Lung (tissue), 12 donors: Measurements from ENCODE around the gene MYL5. TPM values are rescaled to one million over a fixed set of nuclear protein-coding genes. Genes with fewer than 3 reads are reported as not detected.
"Not testable (repeated sequence)": the region's sequence is repeated elsewhere in the genome, so short reads cannot be mapped to it uniquely, and the experiment has no call there.

ENCODE experiments used
- ATAC-seq: fragments of 200-7000 bp; cut with Tn5 transposase; one replicate; pipeline ENCODE4 v1.9.1; 2020; ENCODE audit warnings: moderate number of reproducible peaks; ENCODE audit not compliant: insufficient read depth, low FRiP score
- DNase-seq, 3 donors: peaks; one replicate each; pipeline ENCODE4 v3.0.0-alpha.2; 2013 to 2017
- H3K27ac ChIP-seq, 2 donors: one replicate each; pipeline ENCODE4 v1.5.1; 2013; ENCODE audit warnings: mild to moderate bottlenecking in 2 of 2, moderate library complexity in 2 of 2, control low read depth in 1 of 2, inconsistent platforms in 1 of 2, low read depth in 1 of 2, low read length in 1 of 2
- H3K27me3 ChIP-seq, 3 donors: one replicate each; pipeline ENCODE4 v1.5.1; 2013; ENCODE audit warnings: low read length in 2 of 3; ENCODE audit not compliant: control insufficient read depth in 3 of 3, insufficient read depth in 3 of 3
- H3K36me3 ChIP-seq, 4 donors: one replicate each; pipeline ENCODE4 v1.5.1; 2013; ENCODE audit warnings: low read length in 4 of 4, mild to moderate bottlenecking in 1 of 4, moderate library complexity in 1 of 4; ENCODE audit not compliant: control insufficient read depth in 4 of 4, insufficient read depth in 4 of 4
- H3K4me1 ChIP-seq, 5 donors: one replicate each; pipeline ENCODE4 v1.5.1; 2013; ENCODE audit warnings: low read length in 5 of 5, mild to moderate bottlenecking in 2 of 5, moderate library complexity in 1 of 5; ENCODE audit not compliant: control insufficient read depth in 5 of 5, insufficient read depth in 5 of 5
- H3K4me3 ChIP-seq: one replicate; pipeline ENCODE4 v1.5.1; 2013; ENCODE audit warnings: mild to moderate bottlenecking, control low read depth, moderate library complexity
- H3K9ac ChIP-seq, 2 donors: one replicate each; pipeline ENCODE4 v1.5.1; 2013; ENCODE audit warnings: low read length in 2 of 2, control low read depth in 1 of 2; ENCODE audit not compliant: insufficient read depth in 1 of 2
- H3K9me3 ChIP-seq, 4 donors: one replicate each; pipeline ENCODE4 v1.5.1; 2013; ENCODE audit warnings: low read length in 3 of 4, mild to moderate bottlenecking in 1 of 4, moderate library complexity in 1 of 4; ENCODE audit not compliant: control insufficient read depth in 4 of 4, insufficient read depth in 3 of 4
- CTCF ChIP-seq: IDR thresholded peaks from 2 replicates; pipeline ENCODE4 v1.5.1; 2012; ENCODE audit warnings: mild to moderate bottlenecking; ENCODE audit errors: control extremely low read depth, extremely low read depth
- WGBS, 2 donors: extraction: QIAGEN DNeasy Blood & Tissue Kit; methylation state at CpG; one replicate each; pipeline ENCODE4 v1.1.7; 2013; 5-methylcytosine and 5-hydroxymethylcytosine counted together
- polyA plus RNA-seq, 2 donors: library from polyadenylated mRNA; stranded (reverse); fragments of 200-250 nt; gene quantifications; one replicate each; pipeline ENCODE4 v1.2.1, GENCODE V29; 2013
- total RNA-seq, 2 donors: library from RNA; depleted of rRNA in 1 of 2; stranded (reverse); fragments of >200 nt in 1 of 2; gene quantifications; one replicate each; pipeline ENCODE4 v1.2.1, GENCODE V29; 2014 to 2021
- donor health status: control.
- donor health status: control.
- donor health status: Bipolar disorder and iron deficiency.
- donor health status: healthy.
- donor health status: DM: yes; HTN: yes; CAD: no.

MYL5 gene
- total and polyA plus RNA-seq, 4 donors: 5.6 to 20.0 (median 10.5) TPM

GRCh38 chr4:704198-704891, 30.0 kb downstream of the MYL5 start:
- no peak overlapping the region for H3K9ac ChIP-seq
- H3K4me3 ChIP-seq: no peak overlapping the region
- 95 to 96% methylated on average over 46 of the region's 46 CpGs for WGBS, 2 donors
- ATAC-seq (no peak), DNase-seq (no peak)
- H3K27ac ChIP-seq: no peak overlapping the region
- peaks cover 6 to 21% (median 11%) of the 10 kb centered on the region in 5 donors for H3K4me1 ChIP-seq
- peaks cover 0 to under 1% (median 0%) of the 10 kb centered on the region in 4 donors for H3K36me3 ChIP-seq
- H3K27me3 ChIP-seq: no peaks in the 10 kb centered on the region
- H3K9me3 ChIP-seq: no peaks in the 10 kb centered on the region
- no peak for TF ChIP-seq CTCF

- Histone ChIP-seq H3K4me1 (peaks cover 6 to 21% (median 11%) of the 10 kb centered on the region in 5 donors), H3K27me3 (no peaks in the 10 kb centered on the region), H3K36me3 (peaks cover 0 to 5% (median 0%) of the 10 kb centered on the region in 4 donors), H3K27ac (peak overlapping the region in 1 of 2 donors; percentile 89), H3K9me3 (no peaks in the 10 kb centered on the region), H3K9ac (no peak overlapping the region), H3K4me3 (peak overlapping the region; percentile 59)
- WGBS, 2 donors: 98 to 100% methylated on average over 1 of the region's 1 CpG
- DNase-seq (no peak), ATAC-seq (no peak)
- no peak for TF ChIP-seq CTCF
Measured at GRCh38 chr4:704971-705277, 30.6 kb downstream of the MYL5 start.

- ATAC-seq (peak; percentile 98), DNase-seq (peak; percentile 97 to 99 (median 98))
- H3K27me3 ChIP-seq: no peaks in the 10 kb centered on the region
- peaks cover 6 to 23% (median 11%) of the 10 kb centered on the region in 5 donors for H3K4me1 ChIP-seq
- peak within 1 kb of the TSS; percentile 89 to 90 for H3K27ac ChIP-seq
- peak within 1 kb of the TSS; percentile 70 for H3K4me3 ChIP-seq
- 2% methylated on average over 66 to 82 of the region's 82 CpGs for WGBS, 2 donors
- no peak for TF ChIP-seq CTCF
- peaks cover 0 to 5% (median 0%) of the 10 kb centered on the region in 4 donors for H3K36me3 ChIP-seq
- H3K9me3 ChIP-seq: no peaks in the 10 kb centered on the region
- peak within 1 kb of the TSS; percentile 76 to 99 for H3K9ac ChIP-seq
Measured at GRCh38 chr4:705278-706082, 31.1 kb downstream of the MYL5 start, which contains the start of gene PCGF3. TSS of gene PCGF3 (plus strand) at chr4:705832. CDS start at chr4:733681, 27,849 bp downstream.

DNA sequence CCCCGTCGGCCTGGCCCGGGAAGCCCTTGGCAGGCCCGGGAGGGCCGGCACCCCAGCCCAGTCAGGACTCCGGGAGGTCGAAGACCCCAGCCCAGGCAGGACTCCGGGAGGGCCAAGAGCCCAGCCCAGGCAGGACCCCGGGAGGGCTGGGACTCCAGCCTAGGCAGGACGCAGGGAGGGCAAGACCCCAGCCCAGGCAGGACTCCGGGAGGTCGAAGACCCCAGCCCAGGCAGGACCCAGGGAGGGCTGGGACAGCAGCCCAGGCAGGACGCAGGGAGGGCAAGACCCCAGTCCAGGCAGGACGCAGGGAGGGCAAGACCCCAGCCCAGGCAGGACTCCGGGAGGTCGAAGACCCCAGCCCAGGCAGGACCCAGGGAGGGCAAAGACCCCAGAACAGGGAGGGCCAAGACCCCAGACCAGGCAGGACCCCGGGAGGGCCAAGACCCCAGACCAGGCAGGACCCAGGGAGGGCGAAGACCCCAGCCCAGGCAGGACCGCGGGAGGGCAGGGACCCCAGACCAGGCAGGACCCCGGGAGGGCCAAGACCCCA, 31.8 kb downstream of the MYL5 start:
- peak overlapping the region; percentile 76 to 99 for H3K9ac ChIP-seq
- not testable (repeated sequence) for ATAC-seq, DNase-seq, H3K36me3 ChIP-seq, H3K9me3 ChIP-seq, H3K27me3 ChIP-seq
- peak overlapping the region; percentile 83 to 90 for H3K27ac ChIP-seq
- H3K4me1 ChIP-seq: peaks cover 6 to 23% (median 11%) of the 10 kb centered on the region in 5 donors
- H3K4me3 ChIP-seq: peak overlapping the region; percentile 70
- 2% methylated on average over 21 of the region's 21 CpGs for WGBS, 2 donors
